GM12872 (cell line): ENCODE results near the gene KCNK13.

Experiments used
- TF ChIP-seq, protein P1 (sequence below): IDR thresholded peaks from 3 replicates; pipeline ENCODE4 v1.5.1; 2011; ENCODE audit warnings: low read depth, mild to moderate bottlenecking, low read length, moderate library complexity; ENCODE audit not compliant: insufficient read depth

The KCNK13 gene

DNA sequence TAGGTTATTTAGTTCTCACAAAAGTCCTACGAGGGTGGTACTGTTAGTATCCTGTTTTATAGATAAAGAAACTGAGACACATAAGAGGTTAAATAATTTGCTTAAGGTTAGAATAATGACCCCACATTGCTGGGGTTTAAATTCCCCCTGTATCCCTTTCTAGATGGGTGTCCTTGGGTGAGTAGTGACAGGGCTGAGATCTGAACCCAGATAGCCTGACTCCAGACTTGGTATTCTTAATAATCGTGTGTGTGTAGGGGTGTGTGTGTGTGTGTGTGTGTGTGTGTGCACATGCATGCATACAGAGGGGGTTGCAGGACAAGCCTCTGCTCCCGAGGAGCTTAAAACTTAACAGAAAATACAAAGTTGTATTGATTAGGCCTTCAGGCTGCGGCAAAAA, 97.9 kb downstream of the KCNK13 start:
- TF ChIP-seq, protein P1, sequence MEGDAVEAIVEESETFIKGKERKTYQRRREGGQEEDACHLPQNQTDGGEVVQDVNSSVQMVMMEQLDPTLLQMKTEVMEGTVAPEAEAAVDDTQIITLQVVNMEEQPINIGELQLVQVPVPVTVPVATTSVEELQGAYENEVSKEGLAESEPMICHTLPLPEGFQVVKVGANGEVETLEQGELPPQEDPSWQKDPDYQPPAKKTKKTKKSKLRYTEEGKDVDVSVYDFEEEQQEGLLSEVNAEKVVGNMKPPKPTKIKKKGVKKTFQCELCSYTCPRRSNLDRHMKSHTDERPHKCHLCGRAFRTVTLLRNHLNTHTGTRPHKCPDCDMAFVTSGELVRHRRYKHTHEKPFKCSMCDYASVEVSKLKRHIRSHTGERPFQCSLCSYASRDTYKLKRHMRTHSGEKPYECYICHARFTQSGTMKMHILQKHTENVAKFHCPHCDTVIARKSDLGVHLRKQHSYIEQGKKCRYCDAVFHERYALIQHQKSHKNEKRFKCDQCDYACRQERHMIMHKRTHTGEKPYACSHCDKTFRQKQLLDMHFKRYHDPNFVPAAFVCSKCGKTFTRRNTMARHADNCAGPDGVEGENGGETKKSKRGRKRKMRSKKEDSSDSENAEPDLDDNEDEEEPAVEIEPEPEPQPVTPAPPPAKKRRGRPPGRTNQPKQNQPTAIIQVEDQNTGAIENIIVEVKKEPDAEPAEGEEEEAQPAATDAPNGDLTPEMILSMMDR = no peak

GRCh38 chr14:90161129-90161528, 99.3 kb downstream of the KCNK13 start:
- TF ChIP-seq, protein P1 = no peak

DNA sequence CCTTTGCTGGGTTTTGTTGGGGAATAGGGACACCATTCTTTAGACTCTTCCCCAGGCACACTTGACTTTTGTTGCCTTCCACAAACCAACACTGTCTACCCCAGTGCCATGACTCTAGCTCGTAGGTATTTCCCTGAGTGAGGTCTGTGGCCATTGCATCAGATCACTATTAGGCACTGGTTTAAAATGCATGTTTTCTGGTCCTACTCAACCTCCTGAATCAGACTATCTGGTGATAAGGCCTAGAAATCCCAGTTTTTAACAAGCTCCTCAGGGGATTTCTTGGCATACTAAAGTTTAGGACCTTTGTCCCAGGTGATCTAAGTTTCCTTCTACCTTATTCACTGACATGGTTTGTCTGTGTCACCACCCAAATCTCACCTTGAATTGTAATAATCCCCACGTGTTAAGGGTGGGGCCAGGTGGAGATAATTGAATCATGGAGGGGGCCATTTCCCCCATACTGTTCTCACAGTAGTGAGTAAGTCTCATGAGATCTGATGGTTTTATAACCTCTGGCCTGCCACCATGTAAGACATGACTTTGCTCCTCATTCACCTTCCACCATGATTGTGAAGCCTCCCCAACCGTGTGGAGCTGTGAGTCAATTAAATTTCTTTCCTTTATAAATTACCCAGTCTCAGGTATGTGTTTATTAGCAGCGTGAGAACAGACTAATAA, 106.8 kb downstream of the KCNK13 start:
- TF ChIP-seq, protein P1 = no peak

DNA sequence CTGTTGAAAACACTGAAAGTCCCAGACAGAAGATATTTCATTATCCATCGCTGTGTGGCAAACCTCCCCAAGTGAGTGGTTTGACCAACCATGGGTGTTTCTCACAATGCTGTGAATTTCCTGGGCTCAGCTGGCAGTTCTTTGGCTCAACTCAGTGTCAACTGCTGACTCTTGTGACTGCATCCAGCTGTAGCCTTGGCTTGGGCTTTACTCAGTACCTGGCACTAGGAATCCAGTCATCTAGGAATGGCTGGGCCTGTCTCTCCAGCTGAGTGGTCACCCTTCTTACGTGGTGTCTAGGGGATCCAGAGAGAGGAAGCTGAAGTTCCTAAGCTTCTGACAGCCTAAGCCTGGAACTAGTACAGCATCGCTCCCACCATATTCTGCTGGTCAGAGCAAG, 113.8 kb downstream of the KCNK13 start:
- TF ChIP-seq, protein P1 = no peak

DNA sequence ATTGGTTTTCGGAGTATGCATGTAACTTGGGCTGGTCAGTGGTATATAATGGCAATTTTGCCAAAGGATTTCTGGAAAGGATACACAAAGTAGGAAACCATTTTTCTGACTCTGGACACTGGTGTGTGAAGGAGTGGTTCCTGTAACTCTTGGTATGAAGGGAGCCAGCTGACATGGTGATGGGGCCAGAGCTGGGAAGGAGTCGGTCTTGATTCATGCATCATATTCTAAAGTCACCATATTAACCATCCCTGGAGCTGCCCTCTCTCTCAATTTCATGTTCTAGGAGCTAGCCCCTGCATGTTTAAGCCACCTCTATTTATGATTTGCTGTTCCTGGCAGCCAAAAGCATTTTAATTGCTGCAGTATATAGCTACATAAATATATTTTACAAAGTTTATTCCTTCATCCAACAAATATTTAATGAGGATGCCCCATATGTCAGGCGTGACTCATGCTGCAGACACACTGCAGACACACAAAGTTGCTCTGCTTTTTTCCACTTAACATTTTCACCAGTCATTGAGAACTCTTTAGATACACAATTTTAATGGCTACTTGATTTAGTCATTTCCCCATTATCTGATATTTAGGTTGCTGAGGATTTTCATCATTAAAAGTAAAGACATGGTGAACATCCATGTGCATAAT, 115.9 kb downstream of the KCNK13 start:
- TF ChIP-seq, protein P1 = no peak

DNA sequence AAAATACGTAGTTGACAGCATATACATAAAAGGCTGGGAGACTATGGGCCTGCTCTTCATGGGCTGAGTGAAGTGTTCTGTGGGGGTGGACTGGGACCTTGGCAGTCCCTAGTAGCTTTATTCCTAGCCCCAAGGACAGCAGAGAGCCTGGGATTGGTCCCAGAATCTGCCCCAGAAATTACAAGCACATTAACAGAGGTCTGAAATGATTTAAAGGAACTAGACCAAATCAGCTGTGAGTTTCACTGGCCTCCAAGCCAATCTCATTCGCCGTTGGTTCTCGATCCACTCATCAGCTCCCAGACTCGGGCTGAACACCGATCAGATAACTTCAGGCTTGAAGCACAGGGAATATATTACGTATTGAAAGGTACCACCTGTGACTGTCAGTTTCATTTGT, 117.6 kb downstream of the KCNK13 start:
- TF ChIP-seq, protein P1 = no peak

GRCh38 chr14:90179809-90180779, 118.3 kb downstream of the KCNK13 start:
- TF ChIP-seq, protein P1 = no peak
